Esophagus squamous epithelium (tissue), 5 donors: Measurements from ENCODE around the gene LDLRAD2. TPM values are rescaled to one million over a fixed set of nuclear protein-coding genes. Genes with fewer than 3 reads are reported as not detected.
"Not testable (repeated sequence)": the region's sequence is repeated elsewhere in the genome, so short reads cannot be mapped to it uniquely, and the experiment has no call there.

Experiments
- DNase-seq: peaks from one replicate; lab custom pipeline; 2025; lab: John Stamatoyannopoulos, UW
- H3K27ac ChIP-seq, 4 donors: fragments of 200-600 bp; sonication (generic); one replicate each; pipeline ENCODE4 v1.5.1; 2016 to 2019; ENCODE audit warnings: mild to moderate bottlenecking in 1 of 4
- H3K27me3 ChIP-seq, 4 donors: fragments of 200-600 bp; sonication (generic); 1 replicate in 3 of 4; 2 replicates in 1 of 4; pipeline versions ENCODE4 v1.5.1 to v1.6.0; 2017 to 2021; ENCODE audit warnings: antibody characterized with exemption in 1 of 4
- H3K36me3 ChIP-seq, 3 donors: fragments of 200-600 bp; sonication (generic); one replicate each; pipeline ENCODE4 v1.5.1; 2016 to 2019
- H3K4me1 ChIP-seq, 3 donors: fragments of 200-600 bp; sonication (generic); one replicate each; pipeline ENCODE4 v1.5.1; 2017 to 2019
- H3K4me3 ChIP-seq, 4 donors: fragments of 200-600 bp; sonication (generic); 1 replicate in 3 of 4; 2 replicates in 1 of 4; pipeline ENCODE4 v1.5.1; 2016 to 2019; ENCODE audit warnings: mild to moderate bottlenecking in 2 of 4, moderate library complexity in 1 of 4
- H3K9me3 ChIP-seq, 3 donors: fragments of 200-600 bp; sonication (generic); one replicate each; pipeline ENCODE4 v1.5.1; 2016 to 2019
- POLR2A ChIP-seq, 4 donors: fragments of 450-650 bp; IDR thresholded peaks; one replicate each; pipeline ENCODE4 v1.6.1; 2017; ENCODE audit warnings: antibody characterized with exemption in 4 of 4, mild to moderate bottlenecking in 4 of 4, moderate library complexity in 3 of 4
- WGBS, 2 donors: methylation state at CpG; one replicate each; pipeline ENCODE4 v1.1.5; 2018; 5-methylcytosine and 5-hydroxymethylcytosine counted together
- intact Hi-C: fragments of 100-400 bp; cut with DNase I; formaldehyde crosslinking; loops from one replicate; pipeline ENCODE4 v1.15.0; 2022
- total RNA-seq, 4 donors: library from RNA; depleted of rRNA; stranded (reverse); fragments of >200 nt; gene quantifications; one replicate each; pipeline ENCODE4 v1.1.0, GENCODE V29; 2016
- TF ChIP-seq, protein P1 (sequence below), 6 experiments: fragments of 450-650 bp in 4 of 6; fragments of 200-600 bp in 2 of 6; sonication (generic) in 2 of 6; IDR thresholded peaks; one replicate each; pipeline ENCODE4 v1.5.1; 2016 to 2019; ENCODE audit warnings: antibody characterized with exemption in 6 of 6, mild to moderate bottlenecking in 4 of 6, moderate library complexity in 4 of 6
- donor health status: DM: yes; HTN: yes; CAD: no.

LDLRAD2 gene
- total RNA-seq, 4 donors from 2014 or later = not detected

DNA sequence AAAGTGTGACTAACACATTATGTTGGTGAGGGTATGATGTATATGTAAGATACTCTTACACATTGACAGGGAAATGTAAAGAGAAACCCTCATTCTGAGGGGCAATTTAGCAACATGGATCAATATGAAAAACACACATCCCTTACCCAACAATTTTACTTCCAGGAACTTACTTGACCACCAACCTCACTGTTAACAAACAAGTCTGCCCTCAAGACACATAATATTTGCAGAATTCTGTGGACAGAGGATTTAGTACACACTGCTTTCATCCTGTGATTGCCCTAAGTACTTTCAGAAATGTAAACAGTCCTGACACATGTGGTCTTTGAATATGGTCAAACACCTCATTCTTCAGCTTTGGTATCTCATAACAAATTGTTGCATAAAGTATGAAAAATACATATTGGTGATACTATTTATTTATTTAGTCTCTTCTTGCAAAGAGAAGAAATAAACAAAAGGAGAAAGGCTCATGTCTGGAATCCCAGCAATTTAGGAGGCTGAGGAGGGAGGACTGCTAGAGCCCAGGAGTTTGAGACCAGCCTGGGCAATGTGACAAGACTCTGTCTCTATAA is 36.0 kb upstream of the LDLRAD2 start:
- H3K4me3 ChIP-seq = no peak overlapping the region
- DNase-seq = no peak
- H3K9me3 ChIP-seq = no peaks in the 10 kb centered on the region
- peaks cover 3 to 41% (median 17%) of the 10 kb centered on the region in 3 donors for H3K4me1 ChIP-seq
- H3K36me3 ChIP-seq = no peaks in the 10 kb centered on the region
- intact Hi-C loops = no loop called here
- peak overlapping the region in 2 of 4 donors; percentile 23 to 62 for H3K27ac ChIP-seq
- TF ChIP-seq, protein P1, sequence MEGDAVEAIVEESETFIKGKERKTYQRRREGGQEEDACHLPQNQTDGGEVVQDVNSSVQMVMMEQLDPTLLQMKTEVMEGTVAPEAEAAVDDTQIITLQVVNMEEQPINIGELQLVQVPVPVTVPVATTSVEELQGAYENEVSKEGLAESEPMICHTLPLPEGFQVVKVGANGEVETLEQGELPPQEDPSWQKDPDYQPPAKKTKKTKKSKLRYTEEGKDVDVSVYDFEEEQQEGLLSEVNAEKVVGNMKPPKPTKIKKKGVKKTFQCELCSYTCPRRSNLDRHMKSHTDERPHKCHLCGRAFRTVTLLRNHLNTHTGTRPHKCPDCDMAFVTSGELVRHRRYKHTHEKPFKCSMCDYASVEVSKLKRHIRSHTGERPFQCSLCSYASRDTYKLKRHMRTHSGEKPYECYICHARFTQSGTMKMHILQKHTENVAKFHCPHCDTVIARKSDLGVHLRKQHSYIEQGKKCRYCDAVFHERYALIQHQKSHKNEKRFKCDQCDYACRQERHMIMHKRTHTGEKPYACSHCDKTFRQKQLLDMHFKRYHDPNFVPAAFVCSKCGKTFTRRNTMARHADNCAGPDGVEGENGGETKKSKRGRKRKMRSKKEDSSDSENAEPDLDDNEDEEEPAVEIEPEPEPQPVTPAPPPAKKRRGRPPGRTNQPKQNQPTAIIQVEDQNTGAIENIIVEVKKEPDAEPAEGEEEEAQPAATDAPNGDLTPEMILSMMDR (IDR thresholded peaks at IDR 0.05) = no peak
- TF ChIP-seq POLR2A (IDR thresholded peaks at IDR 0.05) = no peak
- no peaks in the 10 kb centered on the region for H3K27me3 ChIP-seq

DNA sequence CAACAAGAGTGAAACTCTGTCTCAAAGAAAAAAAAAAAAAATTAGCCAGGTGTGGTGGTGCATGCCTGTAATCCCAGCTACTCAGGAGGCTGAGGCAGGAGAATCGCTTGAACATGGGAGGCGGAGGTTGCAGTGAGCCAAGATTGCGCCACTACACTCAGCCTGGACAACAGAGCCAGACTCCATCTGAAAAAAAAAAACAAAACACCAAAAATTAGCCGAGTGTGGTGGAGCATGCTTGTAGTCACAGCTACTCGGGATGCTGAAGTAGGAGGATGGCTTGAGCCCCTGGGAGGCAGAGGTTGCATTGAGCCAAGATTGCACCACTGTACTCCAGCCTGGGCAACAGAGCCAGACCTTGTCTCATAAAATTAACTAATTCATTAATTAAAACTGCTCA is 35.1 kb upstream of the LDLRAD2 start:
- intact Hi-C loops, H3K9me3 ChIP-seq, DNase-seq, H3K27me3 ChIP-seq, H3K36me3 ChIP-seq, H3K27ac ChIP-seq, H3K4me3 ChIP-seq: not testable (repeated sequence)
- H3K4me1 ChIP-seq = peaks cover 12 to 49% (median 24%) of the 10 kb centered on the region in 3 donors
- 63 to 72% methylated on average over 5 of the region's 5 CpGs for WGBS, 2 donors

DNA sequence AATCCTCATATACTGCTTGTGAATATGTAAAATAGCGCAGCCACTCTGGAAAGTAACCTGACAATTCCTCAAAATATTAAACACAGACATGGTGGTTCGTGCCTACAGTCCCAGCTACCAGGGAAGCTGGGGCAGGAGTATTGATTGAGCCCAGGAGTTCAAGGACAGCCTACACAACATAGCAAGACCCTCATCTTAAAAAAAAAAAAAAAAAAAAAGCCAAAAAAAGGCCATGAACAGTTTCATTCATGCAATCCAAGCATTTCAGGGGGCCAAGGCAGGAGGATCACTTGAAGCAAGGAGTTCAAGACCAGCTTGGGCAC is 33.7 kb upstream of the LDLRAD2 start:
- no peaks in the 10 kb centered on the region for H3K9me3 ChIP-seq
- peaks cover 12 to 51% (median 24%) of the 10 kb centered on the region in 3 donors for H3K4me1 ChIP-seq
- no peak overlapping the region for H3K27ac ChIP-seq
- WGBS, 2 donors = 82 to 100% methylated on average over 2 of the region's 2 CpGs
- TF ChIP-seq POLR2A (IDR thresholded peaks at IDR 0.05) = no peak
- TF ChIP-seq, protein P1 (IDR thresholded peaks at IDR 0.05) = no peak
- DNase-seq = no peak
- intact Hi-C loops = no loop called here
- H3K4me3 ChIP-seq = no peak overlapping the region
- H3K27me3 ChIP-seq = no peaks in the 10 kb centered on the region
- no peaks in the 10 kb centered on the region for H3K36me3 ChIP-seq

DNA sequence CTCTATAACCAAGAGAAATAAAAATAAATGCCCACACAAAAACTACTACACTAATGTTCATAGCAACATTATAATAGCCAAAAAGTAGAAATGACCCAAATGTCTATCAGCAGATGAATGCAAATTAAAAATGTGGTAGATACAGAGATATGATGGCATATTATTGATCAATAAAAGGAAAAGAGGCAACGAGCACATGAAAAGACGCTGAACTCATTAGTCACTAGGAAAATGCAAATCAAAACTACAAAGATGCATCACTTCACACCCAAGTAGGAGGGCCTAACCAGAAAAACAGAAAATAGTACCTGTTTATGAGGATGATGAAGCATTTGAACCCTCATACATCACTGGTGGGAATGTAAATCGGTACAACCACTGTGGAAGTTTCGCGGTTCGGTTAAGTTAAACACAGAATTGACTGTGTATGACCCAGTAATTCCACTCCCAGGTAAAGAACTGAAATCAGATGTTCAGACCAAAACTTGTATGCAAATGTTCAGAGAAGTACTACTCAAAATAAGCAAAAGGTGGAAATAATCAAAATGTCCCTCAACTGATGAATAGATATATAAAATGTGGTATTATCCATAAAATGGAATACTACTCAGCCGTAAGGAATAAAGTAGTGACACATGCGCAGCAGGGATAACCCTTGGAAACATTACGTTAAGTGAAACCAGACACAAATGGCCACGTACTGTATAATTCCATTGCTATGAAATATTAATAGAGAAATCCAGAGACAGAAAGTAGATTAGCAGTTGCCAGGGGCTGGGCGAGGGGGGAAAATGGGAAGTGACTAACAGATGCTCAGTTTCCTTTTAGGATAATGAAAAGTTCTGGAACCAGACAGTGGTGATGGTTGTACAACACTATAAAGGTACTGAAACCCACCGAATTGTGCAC is 32.2 kb upstream of the LDLRAD2 start:
- no peak for DNase-seq
- WGBS, 2 donors = 66 to 69% methylated on average over 12 of the region's 12 CpGs
- Histone ChIP-seq H3K4me1 (peaks cover 16 to 58% (median 29%) of the 10 kb centered on the region in 3 donors), H3K36me3 (no peaks in the 10 kb centered on the region), H3K27me3 (no peaks in the 10 kb centered on the region), H3K9me3 (no peaks in the 10 kb centered on the region), H3K27ac (peak overlapping the region in 2 of 4 donors; percentile 17 to 38), H3K4me3 (peak overlapping the region in 1 of 4 donors; percentile 16)
- no peak for TF ChIP-seq POLR2A (IDR thresholded peaks at IDR 0.05)
- TF ChIP-seq, protein P1 (IDR thresholded peaks at IDR 0.05) = no peak
- intact Hi-C loops = no loop called here

DNA sequence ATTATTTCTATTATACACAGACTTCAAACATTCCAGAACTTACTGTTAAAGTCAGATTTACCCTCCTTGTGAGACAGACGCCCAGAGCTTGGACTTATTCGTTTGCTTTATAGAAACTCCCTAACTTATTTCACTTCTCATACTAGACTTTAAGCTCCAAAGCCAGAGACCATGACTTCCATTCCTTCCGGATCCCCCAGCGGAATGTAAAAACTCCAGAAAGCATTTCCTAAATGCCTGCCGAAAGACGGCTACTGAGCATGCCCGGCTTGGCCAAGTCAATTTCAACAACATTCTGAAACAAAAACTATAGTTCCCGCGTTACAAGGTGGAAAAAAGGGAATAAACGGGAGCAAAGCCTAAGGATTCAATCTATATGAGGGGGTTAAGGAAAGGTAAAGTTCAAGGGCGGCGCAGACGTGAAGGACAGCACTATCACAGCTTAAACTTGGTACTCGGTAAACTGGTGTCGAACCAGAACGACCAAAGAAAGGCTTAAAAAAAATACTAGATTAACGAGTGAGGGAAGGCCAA is 30.2 kb upstream of the LDLRAD2 start:
- TF ChIP-seq, protein P1 (IDR thresholded peaks at IDR 0.05) = no peak
- TF ChIP-seq POLR2A (IDR thresholded peaks at IDR 0.05) = no peak
- H3K4me1 ChIP-seq = peaks cover 16 to 43% (median 23%) of the 10 kb centered on the region in 3 donors
- no peak for DNase-seq
- peak overlapping the region; percentile 67 to 93 (median 86) for H3K4me3 ChIP-seq
- H3K36me3 ChIP-seq = no peaks in the 10 kb centered on the region
- peak overlapping the region; percentile 99 to 100 (median 100) for H3K27ac ChIP-seq
- WGBS, 2 donors = 0 to 1% methylated on average over 17 of the region's 17 CpGs
- H3K9me3 ChIP-seq = no peaks in the 10 kb centered on the region
- intact Hi-C loops = no loop called here
- no peaks in the 10 kb centered on the region for H3K27me3 ChIP-seq
